ENCODE data around the gene PCBP4. TPM values are rescaled to one million over a fixed set of nuclear protein-coding genes. Genes with fewer than 3 reads are reported as not detected.

Gene PCBP4
- total RNA-seq, 2 experiments from 2014 or later: 2.0 to 12.5 TPM

DNA sequence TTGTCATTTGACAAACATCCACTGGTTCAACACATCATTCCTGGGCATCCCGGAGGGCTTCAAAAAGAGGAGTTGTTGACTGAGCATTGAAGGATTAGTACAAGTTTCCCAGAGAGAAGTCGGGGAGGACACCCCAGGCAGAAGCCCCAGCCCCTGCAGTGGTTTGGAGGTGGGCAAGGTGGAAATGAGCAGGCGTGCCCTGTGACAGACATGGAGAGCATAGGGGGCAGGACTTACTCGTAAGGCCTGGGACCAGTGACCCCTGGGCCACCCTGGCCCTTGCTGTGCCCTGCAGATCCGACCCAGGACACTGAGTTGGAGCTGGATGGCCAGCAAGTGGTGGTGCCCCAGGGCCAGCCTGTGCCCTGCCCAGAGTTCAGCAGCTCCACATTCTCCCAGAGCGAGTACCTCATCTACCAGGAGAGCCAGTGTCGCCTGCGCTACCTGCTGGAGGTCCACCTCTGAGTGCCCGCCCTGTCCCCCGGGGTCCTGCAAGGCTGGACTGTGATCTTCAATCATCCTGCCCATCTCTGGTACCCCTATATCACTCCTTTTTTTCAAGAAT is 19.2 kb downstream of the PCBP4 start:
- H3K9me3 ChIP-seq (ENCODE audit: low read length): no peaks in the 10 kb centered on the region
- no peaks in the 10 kb centered on the region for H3K79me2 ChIP-seq (ENCODE audit: insufficient read depth, low read depth, low read length)
- ChIA-PET CTCF (ENCODE audit: unreplicated experiment) (no interaction called here), POLR2A (no interaction called here)
- no peak overlapping the region for H3K4me3 ChIP-seq (ENCODE audit: low read depth, low read length, poor library complexity, severe bottlenecking)
- no TSS peak for BruUV-seq (replicated peaks)
- H3K27ac ChIP-seq (ENCODE audit: low read depth, low read length, poor library complexity, severe bottlenecking): no peak overlapping the region
- no peak for TF ChIP-seq EZH2phosphoT487 (IDR thresholded peaks at IDR 0.05; ENCODE audit: borderline replicate concordance, low read depth, low read length)
- TF ChIP-seq, protein P1, sequence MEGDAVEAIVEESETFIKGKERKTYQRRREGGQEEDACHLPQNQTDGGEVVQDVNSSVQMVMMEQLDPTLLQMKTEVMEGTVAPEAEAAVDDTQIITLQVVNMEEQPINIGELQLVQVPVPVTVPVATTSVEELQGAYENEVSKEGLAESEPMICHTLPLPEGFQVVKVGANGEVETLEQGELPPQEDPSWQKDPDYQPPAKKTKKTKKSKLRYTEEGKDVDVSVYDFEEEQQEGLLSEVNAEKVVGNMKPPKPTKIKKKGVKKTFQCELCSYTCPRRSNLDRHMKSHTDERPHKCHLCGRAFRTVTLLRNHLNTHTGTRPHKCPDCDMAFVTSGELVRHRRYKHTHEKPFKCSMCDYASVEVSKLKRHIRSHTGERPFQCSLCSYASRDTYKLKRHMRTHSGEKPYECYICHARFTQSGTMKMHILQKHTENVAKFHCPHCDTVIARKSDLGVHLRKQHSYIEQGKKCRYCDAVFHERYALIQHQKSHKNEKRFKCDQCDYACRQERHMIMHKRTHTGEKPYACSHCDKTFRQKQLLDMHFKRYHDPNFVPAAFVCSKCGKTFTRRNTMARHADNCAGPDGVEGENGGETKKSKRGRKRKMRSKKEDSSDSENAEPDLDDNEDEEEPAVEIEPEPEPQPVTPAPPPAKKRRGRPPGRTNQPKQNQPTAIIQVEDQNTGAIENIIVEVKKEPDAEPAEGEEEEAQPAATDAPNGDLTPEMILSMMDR (conservative IDR thresholded peaks at IDR 0.05; ENCODE audit: low read length): no peak
- no peak overlapping the region for H2AFZ ChIP-seq (ENCODE audit: low read length)
- no peaks in the 10 kb centered on the region for H3K36me3 ChIP-seq (ENCODE audit: insufficient read depth, low read length)
- no peak overlapping the region for H3K4me2 ChIP-seq (ENCODE audit: low read length)
- H3K4me1 ChIP-seq (ENCODE audit: insufficient read depth, low read length, poor library complexity, severe bottlenecking): peaks cover 2% of the 10 kb centered on the region
- no peaks in the 10 kb centered on the region for H4K20me1 ChIP-seq (ENCODE audit: insufficient read depth, low read length)
- no peaks in the 10 kb centered on the region for H3K9me2 ChIP-seq (ENCODE audit: insufficient read depth, low read length)
- intact Hi-C loops (cut with micrococcal nuclease; ENCODE audit: unreplicated experiment): no loop called here
- DNase-seq (ENCODE audit: low spot score): no peak

DNA sequence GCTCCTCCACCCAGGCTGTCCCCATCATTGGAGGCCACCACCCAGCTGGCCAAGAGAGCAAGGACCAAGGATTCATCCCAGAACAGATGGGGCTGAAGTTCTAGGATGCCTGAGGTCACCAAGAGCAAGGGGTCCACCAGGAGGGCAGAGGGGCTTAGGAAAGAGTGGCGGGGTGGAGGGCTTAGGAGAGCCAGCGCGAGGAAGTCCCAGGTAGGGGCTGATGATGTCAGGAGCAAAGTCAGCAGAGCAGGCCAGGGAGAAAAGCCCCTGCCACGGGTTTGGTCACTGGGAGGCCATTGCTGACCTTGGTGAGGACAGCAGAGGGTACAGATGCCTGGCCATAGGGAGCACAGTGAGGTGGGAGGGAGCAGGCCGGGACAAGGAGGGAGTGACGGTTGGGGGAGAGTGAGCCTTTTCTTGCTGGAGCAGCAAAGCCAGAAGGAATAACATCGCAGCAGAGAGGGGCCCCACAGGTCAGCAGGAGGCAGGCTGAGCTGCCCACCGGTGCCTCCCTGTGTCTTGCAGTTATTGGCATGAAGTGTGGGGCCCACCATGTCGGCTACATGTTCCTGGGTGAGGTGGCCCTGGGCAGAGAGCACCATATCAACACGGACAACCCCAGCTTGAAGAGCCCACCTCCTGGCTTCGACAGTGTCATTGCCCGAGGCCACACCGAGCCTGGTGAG is 19.9 kb downstream of the PCBP4 start:
- Histone ChIP-seq H3K36me3 (ENCODE audit: insufficient read depth, low read length) (no peaks in the 10 kb centered on the region), H2AFZ (ENCODE audit: low read length) (no peak overlapping the region), H3K4me1 (ENCODE audit: insufficient read depth, low read length, poor library complexity, severe bottlenecking) (peaks cover 10% of the 10 kb centered on the region), H3K79me2 (ENCODE audit: insufficient read depth, low read depth, low read length) (no peaks in the 10 kb centered on the region), H4K20me1 (ENCODE audit: insufficient read depth, low read length) (no peaks in the 10 kb centered on the region), H3K9me3 (ENCODE audit: low read length) (no peaks in the 10 kb centered on the region), H3K4me2 (ENCODE audit: low read length) (no peak overlapping the region), H3K27ac (ENCODE audit: low read depth, low read length, poor library complexity, severe bottlenecking) (no peak overlapping the region), H3K9me2 (ENCODE audit: insufficient read depth, low read length) (no peaks in the 10 kb centered on the region), H3K4me3 (ENCODE audit: low read depth, low read length, poor library complexity, severe bottlenecking) (no peak overlapping the region)
- no peak for TF ChIP-seq EZH2phosphoT487 (IDR thresholded peaks at IDR 0.05; ENCODE audit: borderline replicate concordance, low read depth, low read length)
- TF ChIP-seq, protein P1 (conservative IDR thresholded peaks at IDR 0.05; ENCODE audit: low read length): no peak
- ChIA-PET POLR2A (no interaction called here), CTCF (ENCODE audit: unreplicated experiment) (interaction anchor here (0.8 kb wide), 1 partner anchor 18 kb away, joined by 3 read pairs; no protein-coding TSS in a partner anchor)
- intact Hi-C loops (cut with micrococcal nuclease; ENCODE audit: unreplicated experiment): no loop called here
- DNase-seq (ENCODE audit: low spot score): no peak
- no TSS peak for BruUV-seq (replicated peaks)

DNA sequence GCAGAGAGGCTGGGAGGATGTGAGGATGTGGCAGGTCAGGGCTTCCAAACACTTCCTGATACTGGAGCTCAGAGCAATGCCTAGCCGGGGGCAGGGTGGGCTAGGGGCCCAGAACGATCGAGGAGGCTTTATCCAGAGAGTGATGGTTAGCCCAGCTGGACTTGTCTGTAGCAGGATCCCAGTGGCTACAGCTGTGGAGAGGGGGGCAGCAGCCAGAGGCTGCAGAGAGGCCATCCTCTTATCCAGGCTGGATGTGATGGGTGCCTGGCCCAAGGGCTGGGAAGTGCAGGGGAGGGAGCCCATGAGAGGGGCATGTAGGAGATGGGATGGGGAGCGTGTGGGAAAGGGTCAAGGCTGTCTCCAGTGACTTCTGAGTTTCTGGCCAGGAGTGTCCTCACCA is 20.5 kb downstream of the PCBP4 start:
- Histone ChIP-seq H2AFZ (ENCODE audit: low read length) (no peak overlapping the region), H3K4me2 (ENCODE audit: low read length) (no peak overlapping the region), H3K79me2 (ENCODE audit: insufficient read depth, low read depth, low read length) (no peaks in the 10 kb centered on the region), H3K9me3 (ENCODE audit: low read length) (no peaks in the 10 kb centered on the region), H3K4me3 (ENCODE audit: low read depth, low read length, poor library complexity, severe bottlenecking) (no peak overlapping the region), H3K36me3 (ENCODE audit: insufficient read depth, low read length) (no peaks in the 10 kb centered on the region), H3K4me1 (ENCODE audit: insufficient read depth, low read length, poor library complexity, severe bottlenecking) (peaks cover 11% of the 10 kb centered on the region), H3K9me2 (ENCODE audit: insufficient read depth, low read length) (no peaks in the 10 kb centered on the region), H3K27ac (ENCODE audit: low read depth, low read length, poor library complexity, severe bottlenecking) (no peak overlapping the region), H4K20me1 (ENCODE audit: insufficient read depth, low read length) (no peaks in the 10 kb centered on the region)
- TF ChIP-seq, protein P1 (conservative IDR thresholded peaks at IDR 0.05; ENCODE audit: low read length): no peak
- TF ChIP-seq EZH2phosphoT487 (IDR thresholded peaks at IDR 0.05; ENCODE audit: borderline replicate concordance, low read depth, low read length): no peak
- ChIA-PET CTCF (ENCODE audit: unreplicated experiment) (interaction anchor here (0.8 kb wide), 1 partner anchor 19 kb away, joined by 3 read pairs; no protein-coding TSS in a partner anchor), POLR2A (no interaction called here)
- intact Hi-C loops (cut with micrococcal nuclease; ENCODE audit: unreplicated experiment): no loop called here
- DNase-seq (ENCODE audit: low spot score): no peak
- no TSS peak for BruUV-seq (replicated peaks)
